ENCODE data around the gene BACH2. TPM values are rescaled to one million over a fixed set of nuclear protein-coding genes. Genes with fewer than 3 reads are reported as not detected.

BACH2 gene
- total RNA-seq, 1 experiment from 2014 or later = 3.3 TPM

GRCh38 chr6:89963391-89963790, 333.3 kb downstream of the BACH2 start:
- no peaks in the 10 kb centered on the region for H3K9me3 ChIP-seq (ENCODE audit: control insufficient read depth in 1 of 2, insufficient read depth in 1 of 2, low read depth in 1 of 2, low read length in 2 of 2)
- H3K79me2 ChIP-seq (ENCODE audit: insufficient read depth, low read length) = no peaks in the 10 kb centered on the region
- H2AFZ ChIP-seq (ENCODE audit: low read depth, low read length, poor library complexity, severe bottlenecking) = no peak overlapping the region
- no peak for TF ChIP-seq SRF (IDR thresholded peaks at IDR 0.05; ENCODE audit: low read depth)
- no peak for TF ChIP-seq EZH2 (IDR thresholded peaks at IDR 0.05)
- H3K4me1 ChIP-seq (ENCODE audit: control insufficient read depth in 1 of 2, insufficient read depth in 2 of 2, low read length in 2 of 2) = no peaks in the 10 kb centered on the region
- BruUV-seq (replicated peaks) = no TSS peak
- ChIA-PET POLR2A (no interaction called here), CTCF (no interaction called here), RAD21 (ENCODE audit: low non-redundant PET in 1 of 2, low total read pairs in 2 of 2, uncharacterized antibody in 2 of 2, unreplicated experiment in 2 of 2) (no interaction called here)
- no peaks in the 10 kb centered on the region for H3K36me3 ChIP-seq (ENCODE audit: control insufficient read depth in 1 of 2, insufficient read depth in 2 of 2, low read length in 2 of 2)
- DNase-seq (ENCODE audit: low read depth, low spot score) (no peak), ATAC-seq (no peak)
- no peak overlapping the region for H3K27ac ChIP-seq (ENCODE audit: low read depth, low read length)
- no peaks in the 10 kb centered on the region for H3K27me3 ChIP-seq (ENCODE audit: insufficient read depth, low read length)
- H3K9me2 ChIP-seq (ENCODE audit: insufficient read depth) = no peaks in the 10 kb centered on the region
- H3K4me2 ChIP-seq (ENCODE audit: low read length) = no peak overlapping the region
- no peak overlapping the region for H3K9ac ChIP-seq (ENCODE audit: low read length)
- intact Hi-C loops (cut with micrococcal nuclease) = no loop called here
- H3K4me3 ChIP-seq (replicated peaks in 1 of 2; ENCODE audit: low read depth in 1 of 2, low read length in 2 of 2) = no peak overlapping the region
- H4K20me1 ChIP-seq (ENCODE audit: insufficient read depth) = no peaks in the 10 kb centered on the region

GRCh38 chr6:89961481-89961880, 335.2 kb downstream of the BACH2 start:
- Histone ChIP-seq H3K79me2 (ENCODE audit: insufficient read depth, low read length) (no peaks in the 10 kb centered on the region), H3K4me2 (ENCODE audit: low read length) (no peak overlapping the region), H3K27me3 (ENCODE audit: insufficient read depth, low read length) (no peaks in the 10 kb centered on the region), H3K4me3 (replicated peaks in 1 of 2; ENCODE audit: low read depth in 1 of 2, low read length in 2 of 2) (no peak overlapping the region), H3K36me3 (ENCODE audit: control insufficient read depth in 1 of 2, insufficient read depth in 2 of 2, low read length in 2 of 2) (no peaks in the 10 kb centered on the region), H4K20me1 (ENCODE audit: insufficient read depth) (no peaks in the 10 kb centered on the region), H3K4me1 (ENCODE audit: control insufficient read depth in 1 of 2, insufficient read depth in 2 of 2, low read length in 2 of 2) (no peaks in the 10 kb centered on the region), H3K9me2 (ENCODE audit: insufficient read depth) (no peaks in the 10 kb centered on the region), H3K9me3 (ENCODE audit: control insufficient read depth in 1 of 2, insufficient read depth in 1 of 2, low read depth in 1 of 2, low read length in 2 of 2) (no peaks in the 10 kb centered on the region), H3K9ac (ENCODE audit: low read length) (no peak overlapping the region), H2AFZ (ENCODE audit: low read depth, low read length, poor library complexity, severe bottlenecking) (no peak overlapping the region), H3K27ac (ENCODE audit: low read depth, low read length) (no peak overlapping the region)
- ChIA-PET POLR2A (no interaction called here), RAD21 (ENCODE audit: low non-redundant PET in 1 of 2, low total read pairs in 2 of 2, uncharacterized antibody in 2 of 2, unreplicated experiment in 2 of 2) (no interaction called here), CTCF (no interaction called here)
- intact Hi-C loops (cut with micrococcal nuclease) = no loop called here
- no TSS peak for BruUV-seq (replicated peaks)
- DNase-seq (ENCODE audit: low read depth, low spot score) = no peak
- no peak for ATAC-seq
- TF ChIP-seq ZNF274 (IDR thresholded peaks at IDR 0.05; ENCODE audit: low read depth, low read length) = no peak
- no peak for TF ChIP-seq POLR2A (IDR thresholded peaks at IDR 0.05; ENCODE audit: borderline replicate concordance, extremely low read depth, insufficient read depth, insufficient read length)
- no peak for TF ChIP-seq RAD21 (IDR thresholded peaks at IDR 0.05; ENCODE audit: low read depth)
- no peak for TF ChIP-seq ELF1 (IDR thresholded peaks at IDR 0.05; ENCODE audit: borderline replicate concordance, low read depth)
- no peak for TF ChIP-seq CEBPB (IDR thresholded peaks at IDR 0.05; ENCODE audit: low read depth)
- no peak for TF ChIP-seq EGR1 (IDR thresholded peaks at IDR 0.05; ENCODE audit: low read depth)
- no peak for TF ChIP-seq CBX3 (IDR thresholded peaks at IDR 0.05; ENCODE audit: low read depth)
- no peak for TF ChIP-seq ATF3 (IDR thresholded peaks at IDR 0.05)
- TF ChIP-seq CTCF (IDR thresholded peaks at IDR 0.05 in 2 of 3, conservative IDR thresholded peaks at IDR 0.05 in 1 of 3; ENCODE audit: borderline replicate concordance in 1 of 3, insufficient read depth in 1 of 3, low read depth in 2 of 3, low read length in 2 of 3) = no peak
- TF ChIP-seq SIN3A (IDR thresholded peaks at IDR 0.05; ENCODE audit: low read depth) = no peak
- TF ChIP-seq ZBTB33 (IDR thresholded peaks at IDR 0.05; ENCODE audit: extremely low read depth, insufficient replicate concordance, low read length) = no peak
- no peak for TF ChIP-seq SP1 (IDR thresholded peaks at IDR 0.05; ENCODE audit: low read depth)
- TF ChIP-seq POLR2AphosphoS5 (IDR thresholded peaks at IDR 0.05; ENCODE audit: low read depth, low read length) = no peak
- no peak for TF ChIP-seq EZH2 (IDR thresholded peaks at IDR 0.05)
- no peak for TF ChIP-seq EZH2phosphoT487 (IDR thresholded peaks at IDR 0.05; ENCODE audit: borderline replicate concordance)
- TF ChIP-seq YY1 (IDR thresholded peaks at IDR 0.05; ENCODE audit: extremely low read depth, insufficient replicate concordance, low read depth, low read length) = no peak

Measured in HCT116 (cell line).